A673 (cell line): Measurements from ENCODE around the gene LRRC1.

Source experiments
- CTCF ChIP-seq: fragments of 300-800, 200-600 bp; sonication (generic); conservative IDR thresholded peaks from 2 replicates; pipeline ENCODE4 v1.5.1; 2017; ENCODE audit warnings: low read depth, mild to moderate bottlenecking, antibody characterized with exemption, low read length, moderate library complexity, mixed read lengths
- EZH2 ChIP-seq: fragments of 200-600 bp; sonication (generic); IDR thresholded peaks from 2 replicates; pipeline ENCODE4 v1.6.1; 2017; ENCODE audit warnings: borderline replicate concordance, low read depth, mild to moderate bottlenecking, mixed read lengths, antibody characterized with exemption, low read length; ENCODE audit not compliant: poor library complexity, severe bottlenecking

GRCh38 chr6:53894091-53894490, 99.3 kb downstream of the LRRC1 start:
- TF ChIP-seq CTCF (no peak), EZH2 (no peak)
